Right ventricle myocardium superior (tissue), 1 donor: ENCODE measurements around the gene ZHX3. TPM values are rescaled to one million over a fixed set of nuclear protein-coding genes. Genes with fewer than 3 reads are reported as not detected.
A peak's percentile ranks its signal among the peaks of the same experiment; 100 is the strongest.

Source experiments
- ATAC-seq: fragments of 200-7000 bp; cut with Tn5 transposase; one replicate; pipeline ENCODE4 v1.9.1; 2020; ENCODE audit warnings: mild to moderate bottlenecking; ENCODE audit not compliant: poor library complexity
- DNase-seq: peaks from one replicate; pipeline ENCODE4 v3.0.0-alpha.2; 2020
- intact Hi-C: fragments of 100-400 bp; cut with DNase I; formaldehyde crosslinking; loops from one replicate; pipeline ENCODE4 v1.11.2; 2022
- total RNA-seq: library from RNA; stranded (reverse); fragmentation: NEBNext Ultra II Directional; extraction: Animal tissue kit (Norgen Biotek cat#: 25700); gene quantifications from one replicate; pipeline ENCODE4 v1.2.1, GENCODE V29; 2021
- donor health status: DM: no; HTN: yes; CAD: no; lungs with severe emphysema.

ZHX3 gene
- total RNA-seq, 1 donor from 2014 or later, result 31.7 TPM

- peak; percentile 46 for DNase-seq
- intact Hi-C loops, result no loop called here
- no peak for ATAC-seq
Measured at GRCh38 chr20:41357424-41358163, 40.1 kb upstream of the ZHX3 start.

- intact Hi-C loops, result no loop called here
- DNase-seq (peak; percentile 32), ATAC-seq (no peak)
Measured at GRCh38 chr20:41356951-41357350, 39.4 kb upstream of the ZHX3 start.

GRCh38 chr20:41355598-41356203 lies 38.2 kb upstream of the ZHX3 start:
- ATAC-seq (no peak), DNase-seq (peak; percentile 32)
- intact Hi-C loops, result no loop called here

- DNase-seq, result no peak
- no peak for ATAC-seq
- intact Hi-C loops, result no loop called here
Measured at GRCh38 chr20:41355192-41355591, 37.7 kb upstream of the ZHX3 start.

GRCh38 chr20:41353530-41353929 lies 36.0 kb upstream of the ZHX3 start:
- DNase-seq (no peak), ATAC-seq (peak; percentile 31)
- intact Hi-C loops, result no loop called here

- ATAC-seq (no peak), DNase-seq (no peak)
- intact Hi-C loops, result no loop called here
Measured at GRCh38 chr20:41352666-41353065, 35.1 kb upstream of the ZHX3 start.

- intact Hi-C loops, result no loop called here
- DNase-seq, result no peak
- ATAC-seq, result no peak
Measured at GRCh38 chr20:41352106-41352505, 34.6 kb upstream of the ZHX3 start.

- intact Hi-C loops, result no loop called here
- ATAC-seq (no peak), DNase-seq (peak; percentile 9)
Measured at GRCh38 chr20:41350408-41350962, 33.0 kb upstream of the ZHX3 start.

- ATAC-seq (no peak), DNase-seq (no peak)
- intact Hi-C loops, result no loop called here
Measured at GRCh38 chr20:41349943-41350342, 32.4 kb upstream of the ZHX3 start.

- no peak for ATAC-seq
- DNase-seq, result no peak
- intact Hi-C loops, result no loop called here
Measured at GRCh38 chr20:41349266-41349665, 31.7 kb upstream of the ZHX3 start.

GRCh38 chr20:41348430-41349172 lies 31.1 kb upstream of the ZHX3 start:
- DNase-seq (peak; percentile 33), ATAC-seq (no peak)
- intact Hi-C loops, result no loop called here

GRCh38 chr20:41347523-41348429 lies 30.2 kb upstream of the ZHX3 start:
- DNase-seq (peak; percentile 71), ATAC-seq (peak; percentile 42)
- intact Hi-C loops, result no loop called here

- DNase-seq (peak; percentile 44), ATAC-seq (no peak)
- intact Hi-C loops, result no loop called here
Measured at GRCh38 chr20:41345729-41346067, 28.2 kb upstream of the ZHX3 start.

GRCh38 chr20:41344938-41345728 lies 27.6 kb upstream of the ZHX3 start:
- intact Hi-C loops, result loop anchor here (5.0 kb wide), 1 partner anchor 67 kb away; no protein-coding TSS in a partner anchor
- DNase-seq (peak; percentile 28), ATAC-seq (no peak)

GRCh38 chr20:41344477-41344876 lies 26.9 kb upstream of the ZHX3 start:
- DNase-seq, result peak; percentile 32
- no peak for ATAC-seq
- intact Hi-C loops, result loop anchor here (5.0 kb wide), 1 partner anchor 68 kb away; no protein-coding TSS in a partner anchor

- ATAC-seq (no peak), DNase-seq (peak; percentile 27)
- intact Hi-C loops, result loop anchor here (5.0 kb wide), 1 partner anchor 70 kb away; no protein-coding TSS in a partner anchor
Measured at GRCh38 chr20:41342474-41343464, 25.2 kb upstream of the ZHX3 start.
